Central memory CD4-positive, alpha-beta T cell (primary cell): Measurements from ENCODE around the gene NUP210L.
"Not testable (repeated sequence)": the region's sequence is repeated elsewhere in the genome, so short reads cannot be mapped to it uniquely, and the experiment has no call there.

ENCODE experiments used
- DNase-seq: peaks from one replicate; pipeline ENCODE4 v3.0.0; 2022

Gene NUP210L

GRCh38 chr1:153987621-153988020 is 167.3 kb downstream of the NUP210L start:
- DNase-seq = no peak

DNA sequence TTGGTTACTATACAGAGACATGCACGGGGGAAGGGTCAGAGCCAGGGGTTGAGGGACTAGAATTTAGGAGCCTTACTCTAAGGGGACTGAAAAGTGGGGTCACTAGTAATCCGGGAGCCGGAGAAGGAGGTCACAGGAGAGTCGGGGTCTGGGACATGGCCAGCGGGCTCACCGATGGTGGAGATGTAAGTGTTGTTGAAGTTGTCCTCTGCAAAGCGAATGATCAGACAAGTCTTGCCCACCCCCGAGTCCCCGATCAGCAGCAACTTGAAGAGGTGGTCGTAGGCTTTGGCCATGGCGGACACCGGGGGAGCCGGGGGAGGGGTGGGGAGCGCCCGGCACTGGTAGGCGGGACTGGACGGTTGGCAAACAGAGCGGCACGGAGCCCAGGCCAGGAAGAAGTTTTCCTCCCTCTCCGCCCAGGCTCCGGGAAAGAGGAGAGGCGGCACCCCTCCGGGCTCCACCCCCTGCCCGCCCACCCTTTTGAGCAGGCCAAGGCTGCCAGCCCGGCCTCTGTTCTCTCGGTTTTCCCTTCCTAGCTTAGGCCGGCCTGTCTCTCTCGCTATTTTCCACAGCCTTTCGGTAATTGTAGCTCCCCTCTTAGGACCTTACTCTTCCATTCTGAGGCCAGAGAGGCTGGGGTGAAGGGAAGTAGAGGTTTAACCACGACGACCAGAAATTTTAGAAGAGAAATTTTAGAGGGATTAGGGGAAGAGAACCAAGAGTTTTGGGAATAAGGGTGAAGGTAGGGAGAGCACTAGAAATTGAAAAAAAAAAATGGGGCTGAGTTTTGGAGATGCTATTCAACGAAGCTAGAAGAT is 168.7 kb downstream of the NUP210L start, which contains the start of gene RAB13:
RAB13 (minus strand) TSS at position 399 of the 821 bp plus-strand sequence; CDS start at position 296, 103 bp downstream.
- DNase-seq = no peak

GRCh38 chr1:153985341-153985912 is 169.4 kb downstream of the NUP210L start:
- no peak for DNase-seq

- no peak for DNase-seq
Observed at GRCh38 chr1:153984123-153984894, 170.6 kb downstream of the NUP210L start.

GRCh38 chr1:153981735-153982134 is 173.1 kb downstream of the NUP210L start:
- not testable (repeated sequence) for DNase-seq

GRCh38 chr1:153979091-153979490 is 175.8 kb downstream of the NUP210L start:
- not testable (repeated sequence) for DNase-seq

- DNase-seq = no peak
Observed at GRCh38 chr1:153978274-153978909, 176.5 kb downstream of the NUP210L start.

- DNase-seq = peak; percentile 78
Observed at GRCh38 chr1:153977250-153978240, 177.3 kb downstream of the NUP210L start, which contains the start of gene JTB. TSS of gene JTB (minus strand) at chr1:153977674. CDS start at chr1:153977252, 422 bp downstream.

- DNase-seq = no peak
Observed at GRCh38 chr1:153976819-153977249, 178.0 kb downstream of the NUP210L start.

DNA sequence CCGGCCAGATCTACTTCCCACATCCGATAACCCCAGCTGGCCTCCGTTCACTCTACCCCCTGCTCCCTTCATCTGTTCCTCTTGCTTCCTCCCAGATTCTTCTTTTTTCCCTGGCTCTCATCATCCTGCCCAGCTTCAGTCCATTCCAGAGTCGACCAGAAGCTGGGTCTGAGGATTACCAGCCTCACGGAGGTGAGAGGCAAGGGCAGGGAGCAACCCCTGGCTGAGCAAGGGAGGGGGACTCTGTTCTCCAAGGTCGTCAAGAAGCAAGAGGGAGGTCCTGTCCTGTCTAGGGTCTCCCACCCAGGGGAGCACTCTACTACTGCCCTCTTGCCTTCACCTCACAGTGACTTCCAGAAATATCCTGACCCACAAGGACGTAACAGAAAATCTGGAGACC is 181.3 kb downstream of the NUP210L start:
- DNase-seq = no peak

DNA sequence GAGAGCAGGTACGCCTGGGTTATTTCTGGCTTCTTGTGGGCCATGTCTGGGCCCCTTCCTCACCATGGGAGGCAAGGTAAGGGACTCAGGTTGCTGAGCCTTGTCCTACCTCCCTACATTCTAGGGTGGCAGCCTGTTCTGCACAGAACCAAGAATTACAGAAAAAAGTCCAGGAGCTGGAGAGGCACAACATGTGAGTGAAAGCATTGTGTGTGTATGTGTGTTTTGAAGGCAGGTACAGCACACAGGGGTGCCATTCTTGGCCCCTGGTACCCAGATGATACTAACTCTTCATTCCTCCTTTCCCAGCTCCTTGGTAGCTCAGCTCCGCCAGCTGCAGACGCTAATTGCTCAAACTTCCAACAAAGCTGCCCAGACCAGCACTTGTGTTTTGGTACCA is 181.8 kb downstream of the NUP210L start:
- DNase-seq = no peak

- DNase-seq = no peak
Observed at GRCh38 chr1:153970346-153970745, 184.5 kb downstream of the NUP210L start.

DNA sequence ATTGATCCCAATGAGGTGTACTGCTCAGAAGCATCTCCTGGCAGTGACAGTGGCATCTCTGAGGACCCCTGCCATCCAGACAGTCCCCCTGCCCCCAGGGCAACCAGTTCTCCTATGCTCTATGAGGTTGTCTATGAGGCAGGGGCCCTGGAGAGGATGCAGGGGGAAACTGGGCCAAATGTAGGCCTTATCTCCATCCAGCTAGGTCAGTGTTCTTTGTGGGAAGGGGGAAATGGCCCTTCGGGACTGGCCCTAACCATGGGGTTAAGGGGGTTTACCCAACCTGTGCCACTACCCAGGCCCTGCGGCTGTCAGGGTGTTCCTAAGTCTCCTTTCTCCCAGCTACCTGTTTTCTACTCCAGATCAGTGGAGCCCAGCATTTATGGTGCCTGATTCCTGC is 185.9 kb downstream of the NUP210L start:
- no peak for DNase-seq

- DNase-seq = no peak
Observed at GRCh38 chr1:153968408-153968807, 186.5 kb downstream of the NUP210L start.

- DNase-seq = no peak
Observed at GRCh38 chr1:153968000-153968363, 186.9 kb downstream of the NUP210L start.

DNA sequence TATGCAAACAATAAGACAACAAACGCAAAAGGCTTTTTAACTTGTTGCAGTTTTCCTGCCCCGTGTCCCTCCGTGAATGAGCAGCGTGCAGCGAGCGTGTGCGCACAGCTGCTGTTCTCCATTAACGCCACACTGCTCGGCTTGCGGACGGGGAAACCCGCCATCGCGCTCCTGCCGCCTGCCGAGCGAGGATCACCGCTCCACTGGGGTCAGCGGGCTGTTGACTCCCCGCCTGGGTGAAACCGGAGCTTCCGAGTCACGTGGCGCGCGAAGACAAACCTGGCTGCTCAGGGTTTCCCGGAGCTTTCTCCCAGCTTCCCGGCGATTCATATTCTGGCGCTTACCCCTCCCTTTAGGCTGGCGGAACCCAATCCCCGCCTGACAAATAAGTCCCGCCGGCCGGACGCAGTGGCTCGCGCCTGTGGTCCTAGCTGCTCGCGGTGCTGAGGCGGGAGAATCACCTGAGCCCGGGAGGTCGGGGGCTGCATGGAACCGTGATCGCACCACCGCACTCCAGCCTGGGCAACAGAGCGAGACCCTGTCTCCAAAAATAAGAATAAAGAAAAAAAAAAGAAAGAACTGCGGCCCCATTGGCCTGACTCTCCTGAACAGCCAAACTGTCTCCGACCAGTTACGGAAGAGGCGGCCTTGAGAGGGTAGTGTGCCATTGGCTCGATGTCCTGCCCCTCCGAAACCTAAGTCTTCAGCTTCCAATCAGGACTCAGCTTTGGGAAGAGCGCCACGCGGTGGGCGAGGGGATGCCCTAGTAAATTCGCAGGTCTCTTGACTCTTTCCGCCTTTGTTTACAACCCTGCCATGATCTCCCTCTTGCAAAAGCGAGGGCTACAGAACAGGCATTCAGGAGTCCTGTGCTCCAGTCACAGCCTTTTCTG is 187.5 kb downstream of the NUP210L start, which contains the start of gene CREB3L4:
CREB3L4 (plus strand) TSS at position 796 of the 893 bp plus-strand sequence. CDS start 624 bp downstream, outside the sequence.
- peak; percentile 87 for DNase-seq

DNA sequence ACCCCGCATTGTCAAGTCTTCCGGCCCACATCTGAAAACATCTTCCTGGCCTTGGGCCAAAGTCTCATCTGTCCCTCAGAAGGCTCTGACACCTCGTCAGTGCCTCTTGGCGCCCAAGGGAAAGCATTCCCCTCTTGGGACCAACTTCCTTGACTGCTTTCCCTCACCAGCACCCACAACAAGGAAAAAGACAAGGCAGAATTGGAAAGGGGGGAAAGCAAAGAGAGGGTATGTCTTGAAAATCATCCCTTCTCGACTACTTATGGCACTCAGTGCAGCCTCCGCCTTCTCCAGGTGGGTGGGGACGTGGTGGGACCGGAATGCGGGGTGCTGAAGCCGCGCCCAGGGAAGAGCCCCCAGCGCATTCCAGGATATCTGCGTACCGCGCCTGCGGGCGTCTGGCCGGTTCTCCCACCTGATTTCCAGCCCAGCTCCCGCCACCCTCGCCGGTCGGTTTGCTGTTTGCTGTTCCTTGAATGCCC is 191.0 kb downstream of the NUP210L start:
- no peak for DNase-seq

GRCh38 chr1:153963030-153963849 is 191.6 kb downstream of the NUP210L start, which contains the start of gene SLC39A1:
TSS of gene SLC39A1 (minus strand) at chr1:153963537. CDS start at chr1:153962715, 822 bp downstream.
- DNase-seq = peak; percentile 90
